ENCODE measurements around the gene RAB37.

The RAB37 gene

GRCh38 chr17:74745548-74746177, 8.6 kb downstream of the RAB37 start:
- DNase-seq (ENCODE audit: low spot score): no peak

- no peak for DNase-seq (ENCODE audit: low spot score)
Measured at GRCh38 chr17:74746376-74746775, 9.3 kb downstream of the RAB37 start.

- DNase-seq (ENCODE audit: low spot score): no peak
Measured at GRCh38 chr17:74746922-74747321, 9.9 kb downstream of the RAB37 start.

- DNase-seq (ENCODE audit: low spot score): peak; percentile 94
Measured at GRCh38 chr17:74748279-74748528, 11.1 kb downstream of the RAB37 start.

- peak; percentile 35 for DNase-seq (ENCODE audit: low spot score)
Measured at GRCh38 chr17:74748529-74749278, 11.6 kb downstream of the RAB37 start, which contains the start of gene NHERF1. TSS of gene NHERF1 (plus strand) at chr17:74748628. CDS start at chr17:74748847, 219 bp downstream.

- DNase-seq (ENCODE audit: low spot score): peak; percentile 35
Measured at GRCh38 chr17:74749279-74750038, 12.4 kb downstream of the RAB37 start.

GRCh38 chr17:74750039-74750326, 12.9 kb downstream of the RAB37 start:
- DNase-seq (ENCODE audit: low spot score): no peak

- no peak for DNase-seq (ENCODE audit: low spot score)
Measured at GRCh38 chr17:74750327-74751069, 13.4 kb downstream of the RAB37 start.

- no peak for DNase-seq (ENCODE audit: low spot score)
Measured at GRCh38 chr17:74752415-74752814, 15.4 kb downstream of the RAB37 start.

GRCh38 chr17:74752822-74753401, 15.9 kb downstream of the RAB37 start:
- no peak for DNase-seq (ENCODE audit: low spot score)

- no peak for DNase-seq (ENCODE audit: low spot score)
Measured at GRCh38 chr17:74754832-74755231, 17.8 kb downstream of the RAB37 start.

GRCh38 chr17:74755533-74755932, 18.5 kb downstream of the RAB37 start:
- no peak for DNase-seq (ENCODE audit: low spot score)

- no peak for DNase-seq (ENCODE audit: low spot score)
Measured at GRCh38 chr17:74756891-74757290, 19.8 kb downstream of the RAB37 start.

GRCh38 chr17:74757502-74757901, 20.4 kb downstream of the RAB37 start:
- DNase-seq (ENCODE audit: low spot score): no peak

- no peak for DNase-seq (ENCODE audit: low spot score)
Measured at GRCh38 chr17:74757931-74758847, 21.1 kb downstream of the RAB37 start.

GRCh38 chr17:74758848-74759168, 21.8 kb downstream of the RAB37 start:
- no peak for DNase-seq (ENCODE audit: low spot score)

GRCh38 chr17:74759243-74759801, 22.3 kb downstream of the RAB37 start:
- peak; percentile 58 for DNase-seq (ENCODE audit: low spot score)

GRCh38 chr17:74759941-74760340, 22.9 kb downstream of the RAB37 start:
- DNase-seq (ENCODE audit: low spot score): no peak

- no peak for DNase-seq (ENCODE audit: low spot score)
Measured at GRCh38 chr17:74760404-74761105, 23.5 kb downstream of the RAB37 start.

- DNase-seq (ENCODE audit: low spot score): no peak
Measured at GRCh38 chr17:74761419-74761818, 24.4 kb downstream of the RAB37 start.

All from CD4-positive, alpha-beta T cell treated with Interleukin-2 at 100 ng/mL for 4 hours (primary cell).